NCI-H2029 treated with DMSO at 0.1 percent for 48 hours (cell line): ENCODE measurements around the gene TRIO.

Experiments
- DNase-seq: peaks from one replicate; lab custom pipeline; 2025; lab: John Stamatoyannopoulos, UW

TRIO gene

GRCh38 chr5:14296533-14297331 is 153.6 kb downstream of the TRIO start:
- DNase-seq = peak; percentile 69

DNA sequence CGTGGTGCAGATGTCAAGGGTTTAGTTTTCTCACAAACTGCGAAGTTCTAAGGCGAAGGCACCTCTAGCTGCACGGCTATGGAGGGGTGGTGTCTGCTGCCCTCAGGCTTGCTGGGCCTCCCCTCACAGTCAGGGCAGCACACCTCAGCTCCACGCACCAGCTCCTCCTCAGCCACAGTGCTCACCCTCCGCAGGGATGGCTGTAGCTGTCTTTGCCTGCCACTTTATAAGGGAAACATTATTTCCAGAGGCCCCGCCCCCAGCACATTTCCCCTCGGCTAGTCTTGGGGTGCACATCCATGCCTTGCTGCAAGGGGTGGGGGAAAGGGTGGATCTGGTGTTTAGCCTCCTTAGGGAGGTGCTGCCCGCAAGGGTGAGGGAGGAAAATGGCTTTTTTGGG is 154.6 kb downstream of the TRIO start:
- no peak for DNase-seq

GRCh38 chr5:14298126-14298847 is 155.1 kb downstream of the TRIO start:
- DNase-seq = no peak

- no peak for DNase-seq
These were observed 156.5 kb downstream of the TRIO start for GRCh38 chr5:14299666-14300065.

DNA sequence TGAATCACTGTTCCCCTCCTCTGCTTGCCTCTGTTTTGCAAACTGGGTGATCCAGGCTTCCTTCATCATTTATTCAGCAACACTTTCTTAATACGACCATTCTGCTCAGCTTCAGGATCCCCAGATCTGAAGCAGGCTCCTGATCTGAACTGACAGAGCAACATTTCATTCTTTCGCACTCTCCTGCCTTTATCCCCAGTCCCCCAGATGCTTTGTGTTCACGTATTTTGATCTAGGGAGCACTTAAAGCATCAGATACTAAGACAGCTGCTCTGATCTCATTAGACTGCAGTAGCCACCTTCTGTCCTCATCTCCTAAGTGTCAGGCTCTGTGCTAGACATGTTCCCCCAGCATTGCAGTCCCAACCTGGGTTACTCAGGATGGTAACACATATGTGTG is 158.0 kb downstream of the TRIO start:
- no peak for DNase-seq

DNA sequence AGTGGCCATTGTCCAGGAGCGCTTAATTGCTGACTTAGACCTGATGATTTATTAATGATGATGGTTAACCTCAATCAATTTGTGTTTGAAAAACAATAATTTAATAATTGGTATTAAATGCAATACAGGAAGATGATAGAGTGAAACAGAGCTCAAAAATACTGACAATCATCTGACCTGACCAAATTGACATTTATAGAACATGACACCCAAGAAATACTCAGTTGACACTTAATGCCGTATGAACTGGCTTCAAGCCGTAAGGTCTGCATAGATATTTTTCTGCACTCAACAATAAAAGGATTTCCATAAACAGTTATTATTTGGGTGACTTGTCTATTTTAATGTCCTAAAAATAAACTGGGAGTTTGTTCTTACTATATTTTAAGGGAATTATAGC is 159.2 kb downstream of the TRIO start:
- no peak for DNase-seq

DNA sequence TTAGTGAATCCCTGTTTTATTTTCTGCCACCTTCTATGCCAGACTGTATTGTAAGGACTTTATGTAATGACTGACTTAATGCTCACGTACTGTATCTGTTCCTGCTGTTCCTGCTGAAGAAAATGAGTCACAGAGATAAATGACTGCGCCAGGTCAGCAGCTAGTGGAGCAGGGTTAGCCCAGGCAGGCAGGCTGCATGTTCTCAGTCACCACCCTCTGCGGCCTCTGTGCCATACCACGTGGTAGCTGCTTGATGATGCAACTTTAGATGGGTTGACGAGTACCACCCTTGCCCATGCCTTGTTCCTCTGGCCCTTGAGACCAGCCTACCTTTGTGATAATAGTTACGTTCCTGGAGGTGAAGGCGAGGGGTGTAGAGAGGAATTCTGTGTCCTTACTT is 161.9 kb downstream of the TRIO start:
- DNase-seq = no peak

GRCh38 chr5:14306329-14306815 is 163.2 kb downstream of the TRIO start:
- DNase-seq = peak; percentile 19

GRCh38 chr5:14308384-14309154 is 165.4 kb downstream of the TRIO start:
- no peak for DNase-seq

DNA sequence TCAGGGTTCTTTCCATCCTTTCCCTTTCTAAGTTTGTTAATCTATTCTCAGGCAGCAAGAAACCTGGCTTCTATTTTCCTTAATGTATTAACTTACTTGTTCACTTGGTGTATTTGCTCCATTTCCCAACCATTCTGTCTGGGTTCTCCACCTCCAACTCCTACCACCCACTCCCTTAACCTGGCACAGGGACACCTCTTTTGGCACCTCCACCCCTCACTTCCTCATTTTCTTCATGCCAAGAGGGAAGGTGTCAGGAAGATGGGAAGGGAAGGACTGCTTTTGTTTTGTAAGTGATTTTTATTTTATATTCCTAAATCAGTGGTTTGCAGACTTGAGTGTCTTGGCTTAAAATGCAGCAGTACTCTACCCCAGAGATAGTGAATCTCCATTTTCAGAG is 166.1 kb downstream of the TRIO start:
- no peak for DNase-seq

GRCh38 chr5:14309878-14310531 is 166.9 kb downstream of the TRIO start:
- DNase-seq = no peak

- DNase-seq = no peak
These were observed 167.8 kb downstream of the TRIO start for GRCh38 chr5:14310901-14311300.

GRCh38 chr5:14313986-14314690 is 171.0 kb downstream of the TRIO start:
- no peak for DNase-seq

- DNase-seq = no peak
These were observed 173.3 kb downstream of the TRIO start for GRCh38 chr5:14316471-14316870.

DNA sequence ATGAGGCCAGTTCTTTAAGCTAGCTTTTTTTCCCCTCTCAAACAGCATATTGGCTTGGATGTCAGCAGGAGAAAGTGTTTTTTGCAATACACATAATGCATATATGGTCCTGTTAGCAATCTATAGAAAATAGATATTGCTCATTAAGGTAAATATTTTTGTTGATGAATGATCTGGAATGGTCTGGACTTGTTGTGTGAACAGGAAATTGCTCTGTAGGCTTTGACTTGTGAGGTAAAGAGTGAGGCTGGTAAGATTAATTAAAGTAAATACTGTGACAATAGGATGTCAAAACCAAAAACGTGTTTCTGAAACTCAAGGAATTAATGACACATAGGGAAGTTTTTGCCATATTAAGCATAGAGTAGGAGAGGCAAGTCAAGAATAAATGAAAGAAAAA is 176.0 kb downstream of the TRIO start:
- no peak for DNase-seq

DNA sequence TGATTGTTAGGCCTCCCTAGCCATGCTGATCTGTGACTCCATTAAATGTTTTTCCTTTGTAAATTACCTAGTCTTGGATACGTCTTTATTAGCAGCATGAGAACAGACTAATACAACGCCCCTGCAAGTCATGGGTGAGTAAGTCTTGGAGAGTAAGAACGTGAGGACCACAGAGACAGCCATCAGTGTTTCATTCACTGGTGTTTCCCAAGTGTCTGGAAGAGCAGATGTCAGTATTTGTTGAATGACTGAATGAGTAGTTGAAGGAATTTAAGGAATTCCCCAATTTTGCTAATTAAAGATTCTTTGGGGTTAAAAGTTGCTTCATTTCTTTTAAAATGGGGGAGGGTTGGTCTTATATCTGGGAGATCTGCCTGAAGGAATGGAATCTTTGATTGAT is 178.8 kb downstream of the TRIO start:
- DNase-seq = no peak

DNA sequence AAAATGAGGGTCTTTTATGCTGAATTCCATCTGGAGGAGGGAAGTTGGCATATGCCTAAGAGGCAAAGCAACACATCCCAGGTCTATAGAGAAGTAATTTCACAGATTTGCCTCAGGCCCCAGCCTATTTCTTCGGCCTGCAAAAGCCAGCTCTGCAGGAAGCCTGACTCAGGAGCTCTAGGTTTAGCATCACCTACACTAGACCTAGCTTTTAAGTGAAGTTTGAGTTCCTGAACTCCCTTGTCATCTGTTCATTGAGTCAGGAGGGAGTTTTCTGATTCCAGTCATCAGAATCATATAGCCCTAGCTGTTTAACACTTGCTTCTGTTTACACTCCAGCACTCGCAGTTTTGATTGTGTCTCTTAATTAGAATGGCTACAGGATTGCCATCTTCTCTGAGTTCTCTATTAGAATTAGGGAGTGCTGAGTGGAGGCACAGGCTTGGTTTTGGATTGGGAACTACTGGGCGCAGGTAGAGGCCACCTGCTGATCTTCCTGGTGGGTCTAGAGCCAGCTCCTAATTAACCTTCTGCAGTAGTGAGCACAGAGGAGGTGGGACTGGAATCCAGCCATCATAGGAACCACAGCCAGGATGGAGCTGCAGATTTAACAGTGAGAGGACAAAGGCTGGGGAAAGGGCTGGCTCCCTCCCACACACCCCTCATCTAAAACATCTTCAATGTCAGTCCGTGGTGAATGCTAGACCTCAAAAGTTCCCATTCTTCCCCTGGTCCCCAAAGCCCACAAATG is 179.5 kb downstream of the TRIO start:
- DNase-seq = peak; percentile 59

DNA sequence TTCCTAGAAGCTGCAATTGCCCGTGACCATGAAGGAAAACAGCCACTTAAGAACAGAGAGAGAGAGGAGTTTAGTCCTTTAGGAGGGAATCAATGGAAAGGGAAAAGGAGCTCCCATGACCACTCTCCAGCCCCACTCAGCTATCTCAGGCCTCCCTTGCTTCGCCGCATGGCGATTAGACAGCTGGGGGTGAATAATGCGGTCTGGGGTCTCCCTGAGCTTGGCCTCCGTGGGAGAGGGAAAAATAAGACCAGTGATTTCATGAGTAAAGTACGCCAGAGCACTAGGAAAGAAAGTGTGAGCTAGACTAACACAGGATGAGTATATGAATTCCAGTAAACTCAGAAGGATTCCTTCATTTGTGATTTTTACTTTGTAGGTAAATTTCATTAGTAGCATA is 180.3 kb downstream of the TRIO start:
- no peak for DNase-seq

DNA sequence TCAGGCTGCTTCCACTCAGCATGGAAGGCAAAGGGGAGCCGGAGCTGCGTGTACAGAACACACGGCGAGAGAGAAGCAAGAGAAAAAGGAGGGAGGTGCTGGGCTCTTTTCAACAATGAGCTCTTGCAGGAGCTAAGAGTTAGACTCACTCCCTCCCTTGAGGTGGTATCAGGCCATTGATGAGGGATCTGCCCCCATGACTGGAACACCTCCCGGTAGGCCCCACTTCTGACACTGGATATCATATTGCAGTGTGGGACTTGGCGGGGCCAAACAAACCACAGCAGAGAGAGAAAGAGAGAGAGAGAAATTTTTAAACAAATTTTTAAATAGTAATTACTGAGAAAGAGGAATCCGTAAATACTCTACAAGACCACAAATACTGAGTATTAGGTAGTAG is 182.2 kb downstream of the TRIO start:
- DNase-seq = no peak

DNA sequence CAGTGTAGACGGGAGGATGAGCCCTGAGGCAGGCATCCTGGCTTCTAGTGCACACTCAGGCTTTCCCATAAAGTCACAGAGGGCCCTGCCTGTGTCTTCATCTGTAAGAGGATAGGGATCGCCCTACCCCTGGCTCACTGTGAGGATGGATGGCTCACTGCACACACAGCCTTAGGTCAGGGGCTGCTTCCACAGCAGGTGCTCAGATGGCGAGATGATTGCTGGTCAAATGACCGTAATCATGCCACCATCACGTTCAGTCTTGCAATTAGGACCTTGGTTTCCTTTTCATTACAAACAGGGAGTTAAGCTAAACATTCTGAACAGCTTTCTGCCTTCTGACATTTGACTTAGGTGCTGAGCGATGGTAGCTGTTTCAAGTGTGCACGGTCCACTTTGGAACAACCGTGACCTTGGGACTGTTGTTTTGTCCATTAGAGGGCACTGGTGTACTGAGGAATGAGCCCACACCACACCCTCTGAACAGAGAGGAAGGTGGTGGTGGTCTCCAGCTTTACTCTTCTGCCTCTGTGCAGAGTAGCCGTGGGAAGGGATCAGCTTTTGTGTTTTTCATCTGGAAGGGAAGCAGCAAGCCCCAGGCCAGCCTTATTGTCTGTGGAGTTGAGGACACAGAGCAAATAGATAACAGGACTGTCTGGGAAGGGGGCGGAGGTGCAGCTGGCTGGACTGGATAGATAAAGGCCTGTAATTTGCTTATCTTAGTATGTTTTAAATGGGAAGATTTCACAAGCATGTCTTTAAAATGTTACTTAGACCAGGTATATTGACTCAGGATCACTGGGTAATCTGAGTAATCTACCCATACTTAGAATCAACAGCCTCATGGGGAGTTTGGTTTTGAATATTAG is 183.1 kb downstream of the TRIO start:
- DNase-seq = no peak
